Skeletal muscle cell (primary cell): ENCODE results near the gene GALNT2.
A peak's percentile ranks its signal among the peaks of the same experiment; 100 is the strongest.

ENCODE experiments used
- DNase-seq: peaks from one replicate; pipeline ENCODE4 v3.0.0-alpha.2; 2010; ENCODE audit warnings: low read depth
- H3K4me3 ChIP-seq: 2 replicates; pipeline ENCODE4 v1.5.1; 2011; ENCODE audit warnings: low read depth, mild to moderate bottlenecking, control low read depth, low read length, moderate library complexity

Gene GALNT2

GRCh38 chr1:230085178-230085515, 18.1 kb downstream of the GALNT2 start:
- no peak overlapping the region for H3K4me3 ChIP-seq
- no peak for DNase-seq

GRCh38 chr1:230086151-230086550, 19.1 kb downstream of the GALNT2 start:
- H3K4me3 ChIP-seq: no peak overlapping the region
- no peak for DNase-seq

GRCh38 chr1:230087028-230087716, 20.1 kb downstream of the GALNT2 start:
- no peak for DNase-seq
- H3K4me3 ChIP-seq: no peak overlapping the region

DNA sequence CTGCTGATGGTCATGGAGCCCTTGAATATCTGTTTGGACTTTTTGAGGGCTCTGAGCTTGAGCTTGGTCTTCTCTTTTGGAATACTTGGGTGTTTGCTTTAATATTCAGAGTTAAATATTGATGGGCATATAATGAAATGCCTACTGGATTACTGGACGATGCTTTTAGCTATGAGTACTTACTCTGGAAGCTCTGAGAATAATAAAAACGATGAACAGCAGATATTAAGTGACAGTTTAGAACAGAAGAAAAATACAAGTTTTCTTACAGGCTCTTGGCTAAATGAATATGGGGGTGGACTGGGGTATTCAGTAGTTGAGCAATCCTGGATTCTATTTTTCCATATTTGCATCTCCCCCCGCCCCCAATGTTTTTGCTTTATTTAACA, 20.7 kb downstream of the GALNT2 start:
- no peak for DNase-seq
- no peak overlapping the region for H3K4me3 ChIP-seq

DNA sequence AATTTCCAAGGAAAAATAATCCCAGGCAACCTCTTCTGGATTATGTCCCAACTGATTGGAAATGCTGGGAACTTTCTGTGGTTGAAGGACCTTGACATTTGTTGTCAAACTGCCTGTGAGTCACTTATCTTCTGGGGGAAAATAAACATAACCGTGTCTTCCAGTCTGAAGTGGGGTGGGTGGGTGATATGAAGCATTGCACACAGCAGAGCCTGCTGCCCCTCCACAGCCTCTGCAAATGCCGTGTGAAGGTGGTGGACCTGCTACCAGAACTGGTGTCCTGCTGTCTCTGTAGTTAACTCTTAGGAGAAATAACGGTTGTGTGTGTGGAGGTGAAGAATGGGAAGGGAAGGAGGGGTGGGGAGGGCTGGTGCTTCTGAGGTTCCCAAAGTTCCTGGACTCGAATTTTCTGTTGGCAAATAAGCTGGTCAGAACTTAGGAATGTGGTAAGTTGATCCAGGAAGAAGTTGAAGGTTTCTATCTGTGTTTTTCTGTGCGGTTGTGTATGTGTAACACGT, 23.2 kb downstream of the GALNT2 start:
- H3K4me3 ChIP-seq: no peak overlapping the region
- no peak for DNase-seq

GRCh38 chr1:230091473-230092231, 24.6 kb downstream of the GALNT2 start:
- DNase-seq: no peak
- H3K4me3 ChIP-seq: no peak overlapping the region

DNA sequence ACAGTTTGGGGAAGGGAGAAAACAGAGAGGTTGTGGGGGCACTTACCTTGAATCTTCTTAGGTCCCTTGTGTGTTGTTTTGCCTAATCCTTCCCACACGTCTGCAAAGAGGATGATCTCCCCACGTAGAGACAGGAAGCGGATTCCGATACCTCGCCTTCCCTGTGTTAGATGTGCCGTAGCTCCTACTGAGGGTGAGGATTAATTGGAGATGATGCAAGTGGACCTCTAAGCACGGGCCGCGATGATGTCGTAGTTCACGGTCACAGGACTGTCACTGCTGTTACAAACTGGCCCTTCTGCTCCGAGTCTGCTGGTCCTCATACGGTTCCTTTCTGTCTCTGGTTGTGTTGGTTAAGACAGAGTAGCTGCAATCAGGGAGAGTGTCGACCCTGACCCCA, 27.7 kb downstream of the GALNT2 start:
- H3K4me3 ChIP-seq: no peak overlapping the region
- DNase-seq: no peak

DNA sequence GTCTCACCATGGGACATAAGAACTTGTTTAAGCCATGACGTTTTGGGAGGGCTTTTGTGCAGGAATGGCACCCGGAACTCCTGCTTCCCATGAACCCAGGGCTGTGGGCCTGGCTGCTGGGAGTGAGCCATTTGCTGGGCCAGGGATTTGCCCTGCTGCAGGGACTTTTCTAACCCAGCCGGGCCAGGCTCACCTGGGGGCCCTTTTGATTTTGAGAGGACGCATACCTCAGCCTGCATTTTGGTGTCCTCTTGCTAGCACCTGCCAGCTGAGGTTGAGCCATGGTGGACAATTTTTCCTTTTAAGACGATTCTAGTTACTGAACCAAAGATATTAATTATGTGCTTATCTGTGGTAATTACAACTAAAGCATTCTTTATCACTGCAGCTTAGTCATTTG, 28.9 kb downstream of the GALNT2 start:
- DNase-seq: no peak

GRCh38 chr1:230097370-230097769, 30.3 kb downstream of the GALNT2 start:
- DNase-seq: no peak
- H3K4me3 ChIP-seq: no peak overlapping the region

More for the DNA sequence above, 28.9 kb downstream of the GALNT2 start:
- H3K4me3 ChIP-seq: no peak overlapping the region

GRCh38 chr1:230098723-230099122, 31.7 kb downstream of the GALNT2 start:
- DNase-seq: no peak
- no peak overlapping the region for H3K4me3 ChIP-seq

GRCh38 chr1:230099465-230099864, 32.4 kb downstream of the GALNT2 start:
- H3K4me3 ChIP-seq: no peak overlapping the region
- no peak for DNase-seq

DNA sequence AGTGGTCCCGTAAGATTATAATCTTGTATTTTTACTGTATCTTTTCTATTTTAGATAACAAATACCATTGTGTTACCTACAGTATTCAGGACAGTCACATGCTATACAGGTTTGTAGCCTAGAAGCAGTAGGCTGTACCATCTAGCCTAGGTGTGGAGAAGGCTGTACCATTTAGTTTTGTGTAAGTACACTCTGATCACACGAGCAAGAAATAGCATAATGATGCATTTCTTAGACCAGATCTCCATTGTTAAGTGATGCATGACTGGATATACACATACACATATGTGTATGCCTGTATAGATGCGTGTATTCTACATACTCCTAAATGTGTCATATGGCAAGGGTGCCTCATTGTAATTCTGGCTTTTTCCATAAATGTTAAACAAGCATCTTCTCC, 33.9 kb downstream of the GALNT2 start:
- H3K4me3 ChIP-seq: no peak overlapping the region
- no peak for DNase-seq

DNA sequence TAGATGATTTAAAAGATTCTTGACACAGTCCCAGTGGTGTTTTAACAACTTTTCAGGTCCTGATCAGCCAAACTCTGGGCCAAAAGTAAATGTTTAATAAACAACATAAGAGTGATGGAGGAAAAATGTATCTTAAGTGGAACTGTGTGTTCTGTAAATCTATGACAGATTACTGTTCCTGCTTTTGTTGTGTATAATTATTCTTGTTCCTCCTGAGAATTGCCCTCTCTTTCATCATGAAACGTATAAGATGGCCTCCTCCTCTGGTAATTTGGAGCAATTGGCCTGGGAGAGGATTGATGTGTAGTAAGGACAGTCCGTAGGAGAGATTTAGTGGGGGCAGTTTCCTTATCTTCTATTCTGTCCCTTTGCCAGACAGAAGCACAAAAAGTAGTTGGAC, 34.5 kb downstream of the GALNT2 start:
- no peak for DNase-seq
- no peak overlapping the region for H3K4me3 ChIP-seq

DNA sequence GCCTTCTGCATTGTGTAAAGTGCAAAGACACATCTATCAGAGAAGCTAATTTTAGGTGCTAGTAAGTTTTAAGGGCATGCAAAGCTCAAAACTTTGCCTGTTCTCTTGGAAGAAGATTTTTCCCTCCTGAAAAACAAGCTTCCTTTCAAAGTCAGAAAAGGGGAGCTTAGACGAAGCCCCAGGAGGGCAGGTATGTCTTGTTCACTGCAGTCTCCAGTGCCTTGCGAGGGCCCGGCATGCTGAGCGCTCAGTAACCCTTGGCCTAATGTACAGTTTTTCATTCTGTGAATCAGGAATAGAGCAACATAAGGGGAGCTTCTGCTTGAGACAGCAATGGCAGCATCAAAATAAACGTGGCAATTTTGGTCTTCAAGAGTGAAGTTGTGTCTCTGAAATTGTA, 35.0 kb downstream of the GALNT2 start:
- no peak for DNase-seq
- H3K4me3 ChIP-seq: no peak overlapping the region

- H3K4me3 ChIP-seq: no peak overlapping the region
- no peak for DNase-seq
Measured at GRCh38 chr1:230102472-230102871, 35.4 kb downstream of the GALNT2 start.

DNA sequence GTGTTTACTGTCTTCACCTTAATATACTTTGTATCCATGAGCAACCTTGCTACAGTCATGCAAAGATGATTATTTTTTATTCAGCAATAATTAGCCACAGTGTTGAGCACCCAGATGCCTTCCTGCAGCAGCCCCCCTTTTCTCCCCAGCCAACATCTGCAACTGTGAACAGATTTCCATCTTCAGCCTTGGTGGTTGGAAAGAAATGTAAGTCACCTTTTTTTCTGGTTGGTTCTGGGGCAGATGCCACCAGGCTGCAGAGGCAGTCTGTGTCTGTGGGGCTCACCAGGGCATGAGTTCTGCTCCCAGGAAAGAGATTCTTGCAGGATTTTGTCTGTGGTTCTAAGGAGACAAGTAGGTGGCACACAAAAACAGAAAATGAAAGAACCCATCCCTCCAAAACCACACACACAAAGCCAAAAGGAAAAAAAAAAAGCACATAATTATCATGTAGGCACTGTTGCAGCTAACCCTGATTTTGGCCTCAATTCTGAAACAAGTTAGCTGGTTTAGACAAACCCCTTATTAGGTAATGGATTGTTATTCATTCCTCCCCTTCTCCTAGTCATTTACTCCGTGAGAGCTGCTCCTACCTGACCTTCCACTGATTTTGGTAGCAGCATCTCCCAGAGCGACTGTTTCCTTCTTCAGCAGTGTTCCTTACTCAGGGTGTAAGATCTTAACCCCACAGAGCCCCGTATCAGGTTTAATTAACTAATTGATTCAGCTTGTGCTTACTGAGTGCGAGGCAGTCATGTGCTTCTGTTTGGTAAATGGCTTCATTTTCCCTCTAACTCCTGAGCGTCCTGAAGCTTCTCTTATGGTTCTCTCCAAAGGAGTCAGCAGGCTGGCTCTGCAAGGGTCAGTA, 36.5 kb downstream of the GALNT2 start:
- H3K4me3 ChIP-seq: no peak overlapping the region
- no peak for DNase-seq

- peak overlapping the region; percentile 11 for H3K4me3 ChIP-seq
Measured at GRCh38 chr1:230104395-230105244, 37.6 kb downstream of the GALNT2 start.

GRCh38 chr1:230105245-230105753, 38.3 kb downstream of the GALNT2 start:
- peak overlapping the region; percentile 11 for H3K4me3 ChIP-seq
- no peak for DNase-seq

More at GRCh38 chr1:230104395-230105244, 37.6 kb downstream of the GALNT2 start:
- peak; percentile 99 for DNase-seq
